GM19455 (cell line): ENCODE measurements around the gene KRTAP10-11.

Experiments used
- ATAC-seq: cut with Tn5 transposase; IDR thresholded peaks from one replicate; pipeline ENCODE4 v1.9.1; 2021; ENCODE audit not compliant: unreplicated experiment

The KRTAP10-11 gene

GRCh38 chr21:44694776-44695175 is 48.6 kb downstream of the KRTAP10-11 start:
- no peak for ATAC-seq

DNA sequence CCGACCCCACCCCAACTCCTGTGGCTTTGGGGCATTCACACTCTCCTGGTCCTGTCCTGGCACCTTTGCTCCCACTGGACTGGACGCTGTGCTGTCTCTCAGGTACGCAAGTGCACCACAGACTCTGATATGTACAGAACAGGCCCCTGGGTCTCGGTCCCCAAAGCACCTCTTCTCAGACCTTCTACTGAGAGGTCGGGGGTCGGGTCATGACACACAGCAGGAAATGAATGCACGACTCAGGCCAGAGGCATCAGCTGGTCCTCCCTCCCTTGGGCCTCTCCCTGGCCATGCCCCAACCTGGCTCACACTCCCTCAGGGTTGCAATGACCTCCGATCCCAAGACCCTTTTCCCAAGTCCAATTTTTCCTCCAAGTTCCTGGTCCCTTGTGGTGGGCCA is 49.0 kb downstream of the KRTAP10-11 start:
- ATAC-seq, result no peak

GRCh38 chr21:44695641-44696040 is 49.4 kb downstream of the KRTAP10-11 start:
- no peak for ATAC-seq

- ATAC-seq, result no peak
These were observed 50.4 kb downstream of the KRTAP10-11 start for GRCh38 chr21:44696572-44696971.
